K562 (cell line): ENCODE data around the gene NEK2. TPM values are rescaled to one million over a fixed set of nuclear protein-coding genes. Genes with fewer than 3 reads are reported as not detected.

Experiments used
- DDX20 ChIP-seq: fragments of 450-650 bp; IDR thresholded peaks from 2 replicates; pipeline ENCODE4 v1.6.1; 2016; ENCODE audit warnings: missing genetic modification characterization, low read depth, mild to moderate bottlenecking, missing compliant biosample characterization, moderate library complexity
- DPF2 ChIP-seq: fragments of 450-650 bp; IDR thresholded peaks from 2 replicates; pipeline ENCODE4 v1.6.1; 2016
- ELF2 ChIP-seq: fragments of 250-450 bp; sonication (Bioruptor Pico); IDR thresholded peaks from 2 replicates; pipeline ENCODE4 v1.5.0; 2021; ENCODE audit warnings: mild to moderate bottlenecking
- EP300 ChIP-seq: IDR thresholded peaks from 2 replicates; pipeline ENCODE4 v1.6.1; 2012; ENCODE audit warnings: low read length, improper control_type of control experiment
- GTF2A2 ChIP-seq: IDR thresholded peaks from 2 replicates; pipeline ENCODE4 v1.6.1; 2016; ENCODE audit warnings: mild to moderate bottlenecking, missing genetic modification characterization, missing compliant biosample characterization
- GTF2F1 ChIP-seq: IDR thresholded peaks from 2 replicates; pipeline ENCODE4 v1.6.1; 2011; ENCODE audit warnings: low read depth, low read length, improper control_type of control experiment
- MITF ChIP-seq: IDR thresholded peaks from 2 replicates; pipeline ENCODE4 v1.6.1; 2014; ENCODE audit warnings: antibody characterized with exemption
- NEUROD1 ChIP-seq: fragments of 150-350 bp; IDR thresholded peaks from 2 replicates; pipeline ENCODE4 v1.6.1; 2014; ENCODE audit warnings: borderline replicate concordance, low read length, low read depth; ENCODE audit not compliant: partially characterized antibody
- NFE2 ChIP-seq: IDR thresholded peaks from 2 replicates; pipeline ENCODE4 v1.6.1; 2014; ENCODE audit warnings: antibody characterized with exemption, low read depth
- RB1 ChIP-seq: fragments of 450-650 bp; IDR thresholded peaks from 2 replicates; pipeline ENCODE4 v1.6.1; 2017; ENCODE audit warnings: low read depth, mild to moderate bottlenecking
- SP1 ChIP-seq: sonication (generic); formaldehyde crosslinking; IDR thresholded peaks from 2 replicates; pipeline ENCODE4 v1.8.1; 2022; ENCODE audit warnings: mild to moderate bottlenecking, missing genetic modification reagents
- TEAD4 ChIP-seq, 2 experiments: sonication (generic) in 1 of 2; formaldehyde crosslinking in 1 of 2; IDR thresholded peaks; 2 replicates each; pipeline versions ENCODE4 v1.6.1 to v1.8.0; 2012 to 2022; ENCODE audit warnings: borderline replicate concordance in 1 of 2, inconsistent platforms in 1 of 2, low read length in 1 of 2, mild to moderate bottlenecking in 1 of 2, missing genetic modification reagents in 1 of 2
- WHSC1 ChIP-seq: IDR thresholded peaks from one replicate; pipeline ENCODE4 v1.6.1; 2012; ENCODE audit warnings: low read length, control low read depth, inconsistent platforms
- ZC3H8 ChIP-seq: fragments of 450-650 bp; IDR thresholded peaks from 2 replicates; pipeline ENCODE4 v1.6.1; 2017
- ZFP30 ChIP-seq: fragments of 250-450 bp; sonication (Bioruptor Pico); IDR thresholded peaks from 2 replicates; pipeline ENCODE4 v1.8.0; 2022; ENCODE audit warnings: moderate library complexity, mild to moderate bottlenecking, inconsistent platforms, borderline replicate concordance
- ZNF561 ChIP-seq: fragments of 450-650 bp; formaldehyde crosslinking; conservative IDR thresholded peaks from 2 replicates; pipeline ENCODE4 v1.4.0; 2020; ENCODE audit warnings: mild to moderate bottlenecking, moderate library complexity
- ZNF699 ChIP-seq: fragments of 250-450 bp; sonication (Bioruptor Pico); IDR thresholded peaks from 2 replicates; pipeline ENCODE4 v1.8.0; 2021; ENCODE audit warnings: mild to moderate bottlenecking, moderate library complexity; ENCODE audit not compliant: insufficient replicate concordance
- ZNF717 ChIP-seq: fragments of 250-450 bp; sonication (Bioruptor Pico); IDR thresholded peaks from 2 replicates; pipeline ENCODE4 v1.5.0; 2021
- ZNF77 ChIP-seq: fragments of 250-450 bp; sonication (Bioruptor Pico); IDR thresholded peaks from 2 replicates; pipeline ENCODE4 v1.5.0; 2020
- ZNF79 ChIP-seq: fragments of 250-450 bp; sonication (Bioruptor Pico); IDR thresholded peaks from 2 replicates; pipeline ENCODE4 v1.4.0; 2020; ENCODE audit warnings: low read depth, mild to moderate bottlenecking, moderate library complexity
- ZSCAN29 ChIP-seq: fragments of 450-650 bp; IDR thresholded peaks from 2 replicates; pipeline ENCODE4 v1.6.1; 2017
- polyA plus RNA-seq, 8 experiments: library from polyadenylated mRNA; depleted of rRNA in 4 of 8; stranded (reverse) in 5 of 8; unstranded in 3 of 8; fragments of >200 nt; fragmentation: Nextera tagmentation in 2 of 8; fragmentation: Illumina TruSeq in 1 of 8; extraction: Ambion mirVana in 2 of 8; extraction: Trizol in 1 of 8; gene quantifications; 2 replicates each; pipeline versions ENCODE4 v1.2.1 to v1.2.3, GENCODE V29; 2011 to 2014; ENCODE audit warnings: inconsistent platforms in 1 of 8, missing spikeins in 1 of 8
- total RNA-seq, 7 experiments: library from RNA; depleted of rRNA in 6 of 7; stranded (reverse); fragments of >200 nt in 6 of 7; fragmentation: Illumina TruSeq in 2 of 7; extraction: Trizol in 2 of 7; gene quantifications; 2 replicates each; pipeline versions ENCODE4 v1.2.1 to v1.2.3, GENCODE V29; 2011 to 2021; ENCODE audit warnings: low replicate concordance in 1 of 7
- TF ChIP-seq, protein P1 (sequence below): fragments of 150-350 bp; IDR thresholded peaks from 2 replicates; pipeline ENCODE4 v1.6.1; 2014; ENCODE audit warnings: low read depth, mild to moderate bottlenecking, low read length, borderline replicate concordance
- TF ChIP-seq, protein P2 (sequence below), 2 experiments: fragments of 450-650 bp in 1 of 2; sonication (generic) in 1 of 2; formaldehyde crosslinking in 1 of 2; IDR thresholded peaks in 1 of 2; conservative IDR thresholded peaks in 1 of 2; 2 replicates each; pipeline versions ENCODE4 v1.6.1 to v1.8.1; 2016 to 2023; ENCODE audit warnings: mild to moderate bottlenecking in 2 of 2, moderate library complexity in 2 of 2, inconsistent platforms in 1 of 2, missing genetic modification reagents in 1 of 2
- TF ChIP-seq, protein P3 (sequence below): sonication (generic); formaldehyde crosslinking; IDR thresholded peaks from 2 replicates; pipeline ENCODE4 v1.8.0; 2022; ENCODE audit warnings: missing genetic modification reagents, mild to moderate bottlenecking, moderate library complexity, borderline replicate concordance

Gene NEK2
- total and polyA plus RNA-seq, 9 of the 15 experiments (the other 6 are each of a cell fraction or from before 2014, with no cell fraction given) = 30.0 to 74.7 (median 66.4) TPM

GRCh38 chr1:211613951-211614350, 61.5 kb downstream of the NEK2 start (continued):
- TF ChIP-seq, protein P1, sequence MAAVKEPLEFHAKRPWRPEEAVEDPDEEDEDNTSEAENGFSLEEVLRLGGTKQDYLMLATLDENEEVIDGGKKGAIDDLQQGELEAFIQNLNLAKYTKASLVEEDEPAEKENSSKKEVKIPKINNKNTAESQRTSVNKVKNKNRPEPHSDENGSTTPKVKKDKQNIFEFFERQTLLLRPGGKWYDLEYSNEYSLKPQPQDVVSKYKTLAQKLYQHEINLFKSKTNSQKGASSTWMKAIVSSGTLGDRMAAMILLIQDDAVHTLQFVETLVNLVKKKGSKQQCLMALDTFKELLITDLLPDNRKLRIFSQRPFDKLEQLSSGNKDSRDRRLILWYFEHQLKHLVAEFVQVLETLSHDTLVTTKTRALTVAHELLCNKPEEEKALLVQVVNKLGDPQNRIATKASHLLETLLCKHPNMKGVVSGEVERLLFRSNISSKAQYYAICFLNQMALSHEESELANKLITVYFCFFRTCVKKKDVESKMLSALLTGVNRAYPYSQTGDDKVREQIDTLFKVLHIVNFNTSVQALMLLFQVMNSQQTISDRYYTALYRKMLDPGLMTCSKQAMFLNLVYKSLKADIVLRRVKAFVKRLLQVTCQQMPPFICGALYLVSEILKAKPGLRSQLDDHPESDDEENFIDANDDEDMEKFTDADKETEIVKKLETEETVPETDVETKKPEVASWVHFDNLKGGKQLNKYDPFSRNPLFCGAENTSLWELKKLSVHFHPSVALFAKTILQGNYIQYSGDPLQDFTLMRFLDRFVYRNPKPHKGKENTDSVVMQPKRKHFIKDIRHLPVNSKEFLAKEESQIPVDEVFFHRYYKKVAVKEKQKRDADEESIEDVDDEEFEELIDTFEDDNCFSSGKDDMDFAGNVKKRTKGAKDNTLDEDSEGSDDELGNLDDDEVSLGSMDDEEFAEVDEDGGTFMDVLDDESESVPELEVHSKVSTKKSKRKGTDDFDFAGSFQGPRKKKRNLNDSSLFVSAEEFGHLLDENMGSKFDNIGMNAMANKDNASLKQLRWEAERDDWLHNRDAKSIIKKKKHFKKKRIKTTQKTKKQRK = no peak
- no peak for TF ChIP-seq GTF2F1
- TF ChIP-seq RB1 = no peak
- TF ChIP-seq ZSCAN29 = no peak
- no peak for TF ChIP-seq WHSC1
- no peak for TF ChIP-seq GTF2A2 (tag)
- TF ChIP-seq ZNF77 (CRISPR knock-in tag) = no peak
- no peak for TF ChIP-seq ZNF79 (CRISPR knock-in tag)
- TF ChIP-seq, protein P2, sequence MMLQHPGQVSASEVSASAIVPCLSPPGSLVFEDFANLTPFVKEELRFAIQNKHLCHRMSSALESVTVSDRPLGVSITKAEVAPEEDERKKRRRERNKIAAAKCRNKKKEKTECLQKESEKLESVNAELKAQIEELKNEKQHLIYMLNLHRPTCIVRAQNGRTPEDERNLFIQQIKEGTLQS (IDR thresholded peaks at IDR 0.05) = no peak; the same call in 1 of the 2 replicates
- TF ChIP-seq, protein P2 (CRISPR knock-in tag; conservative IDR thresholded peaks at IDR 0.05) = no peak
- no peak for TF ChIP-seq MITF
- no peak for TF ChIP-seq ZNF561 (CRISPR knock-in tag)
- no peak for TF ChIP-seq SP1
- 0 out of 2 replicates have a peak, but pooled peaks have one; percentile 6 for TF ChIP-seq DPF2
- no peak for TF ChIP-seq DDX20 (tag)
- no peak for TF ChIP-seq ZNF699 (CRISPR knock-in tag)
- peak; percentile 89 for TF ChIP-seq TEAD4 (IDR thresholded peaks at IDR 0.05; ENCODE audit: low read length)
- no peak for TF ChIP-seq TEAD4 (CRISPR knock-in tag; IDR thresholded peaks at IDR 0.05; ENCODE audit: borderline replicate concordance)
- peak; percentile 77 for TF ChIP-seq NFE2
- TF ChIP-seq NEUROD1 = no peak
- TF ChIP-seq, protein P3, sequence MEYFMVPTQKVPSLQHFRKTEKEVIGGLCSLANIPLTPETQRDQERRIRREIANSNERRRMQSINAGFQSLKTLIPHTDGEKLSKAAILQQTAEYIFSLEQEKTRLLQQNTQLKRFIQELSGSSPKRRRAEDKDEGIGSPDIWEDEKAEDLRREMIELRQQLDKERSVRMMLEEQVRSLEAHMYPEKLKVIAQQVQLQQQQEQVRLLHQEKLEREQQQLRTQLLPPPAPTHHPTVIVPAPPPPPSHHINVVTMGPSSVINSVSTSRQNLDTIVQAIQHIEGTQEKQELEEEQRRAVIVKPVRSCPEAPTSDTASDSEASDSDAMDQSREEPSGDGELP (CRISPR knock-in tag) = 0 out of 2 replicates have a peak, but pooled peaks have one; percentile 4
- TF ChIP-seq EP300 = peak; percentile 78
- no peak for TF ChIP-seq ELF2 (CRISPR knock-in tag)
- TF ChIP-seq ZC3H8 = no peak
- TF ChIP-seq ZNF717 = no peak
- TF ChIP-seq ZFP30 (CRISPR knock-in tag) = no peak
